ENCODE data around the gene BORCS6. TPM values are rescaled to one million over a fixed set of nuclear protein-coding genes. Genes with fewer than 3 reads are reported as not detected.

Gene BORCS6
- total and polyA plus RNA-seq, 2 donors (not counting 1 experiment from before 2014, with no cell fraction given) = 9.7 to 20.2 TPM

DNA sequence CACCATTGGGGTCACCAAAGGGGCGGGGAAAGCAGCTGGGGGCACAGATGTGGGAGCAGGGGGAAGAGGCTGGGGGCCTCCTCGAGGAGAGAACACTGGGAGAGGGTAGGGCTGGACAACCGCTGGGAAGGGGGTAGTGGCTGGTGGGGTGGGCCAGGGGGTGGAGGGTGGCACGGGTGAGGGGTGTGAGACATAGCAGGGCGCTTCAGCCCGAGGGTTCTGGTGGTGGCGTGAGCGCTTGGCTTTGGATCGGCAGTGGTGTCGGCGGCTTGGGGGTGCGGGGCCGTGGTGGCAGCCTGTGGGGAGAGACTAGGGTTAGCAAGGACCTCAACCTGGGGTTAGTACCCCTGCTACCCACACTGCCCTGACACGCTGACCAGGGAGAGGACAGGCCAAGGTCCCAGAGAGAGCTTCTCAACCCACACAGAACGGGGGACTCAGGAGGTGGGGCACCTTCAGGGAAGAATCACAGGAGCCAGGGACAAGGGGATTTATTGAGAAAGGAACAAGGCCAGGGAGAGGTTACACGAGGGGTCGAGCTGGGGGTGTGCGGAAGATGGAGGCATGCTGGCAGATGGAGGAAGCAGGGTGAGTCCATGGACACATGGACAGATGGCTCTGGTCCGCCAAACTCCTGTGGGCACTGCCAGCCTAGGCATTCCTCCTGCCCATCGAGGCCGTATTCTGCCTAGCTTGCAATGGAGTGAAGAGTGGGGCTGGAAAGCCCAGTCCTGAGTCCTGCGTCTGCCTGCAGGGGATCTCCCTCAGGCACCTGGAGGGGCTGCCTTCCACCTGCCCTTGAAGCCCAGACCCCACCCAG, 46.2 kb downstream of the BORCS6 start:
- Mint-ChIP-seq H3K9me3 (ENCODE audit: insufficient read depth) (no peaks in the 10 kb centered on the region), H3K4me1 (peaks cover 6% of the 10 kb centered on the region), H3K4me3 (no peak overlapping the region), H3K27ac (no peak overlapping the region), H3K27me3 (no peaks in the 10 kb centered on the region)
- POLR2A ChIA-PET = interaction anchor here (0.5 to 1.4 kb wide), 2 partner anchors 13 to 96 kb away, joined by 3 to 6 read pairs; no protein-coding TSS in a partner anchor
- Histone ChIP-seq H3K4me1 (ENCODE audit: control insufficient read depth in 2 of 2, insufficient read depth in 2 of 2, low read length in 2 of 2) (peaks cover 5 to 8% of the 10 kb centered on the region in 2 donors), H3K27ac (ENCODE audit: low read length in 2 of 2) (no peak overlapping the region), H3K36me3 (replicated peaks in 1 of 2; ENCODE audit: control extremely low read depth in 1 of 2, control insufficient read depth in 1 of 2, extremely low read depth in 1 of 2, insufficient read depth in 2 of 2, low read length in 1 of 2) (peaks cover 0 to 71% of the 10 kb centered on the region in 2 experiments), H3K27me3 (replicated peaks in 1 of 4; ENCODE audit: control extremely low read depth in 1 of 4, control insufficient read depth in 3 of 4, insufficient read depth in 4 of 4, low read length in 3 of 4) (no peaks in the 10 kb centered on the region), H3K9me3 (ENCODE audit: control extremely low read depth in 1 of 3, control insufficient read depth in 2 of 3, insufficient read depth in 1 of 3, low read length in 2 of 3) (no peaks in the 10 kb centered on the region), H2AFZ (ENCODE audit: insufficient read depth, low read depth, low read length, poor library complexity, severe bottlenecking) (no peak overlapping the region), H3K79me2 (ENCODE audit: control insufficient read depth, insufficient read depth, low read length) (peaks cover 12% of the 10 kb centered on the region), H4K20me1 (ENCODE audit: control insufficient read depth, insufficient read depth, low read length, poor library complexity, severe bottlenecking) (peaks cover 15% of the 10 kb centered on the region), H3K9ac (ENCODE audit: low read length) (no peak overlapping the region), H3K4me3 (ENCODE audit: control extremely low read depth in 1 of 5, extremely low read depth in 1 of 5, insufficient read depth in 1 of 5, low read depth in 2 of 5, low read length in 4 of 5) (no peak overlapping the region), H3K4me2 (replicated peaks; ENCODE audit: low read depth, low read length, poor library complexity, severe bottlenecking) (no peak overlapping the region)
- CTCF ChIA-PET = no interaction called here
- no peak for ATAC-seq (ENCODE audit: low read depth)
- intact Hi-C loops (cut with micrococcal nuclease) = no loop called here
- TF ChIP-seq EZH2 (IDR thresholded peaks at IDR 0.05; ENCODE audit: borderline replicate concordance, insufficient read depth, low read depth, low read length, poor library complexity, severe bottlenecking) = no peak
- TF ChIP-seq, protein P1, sequence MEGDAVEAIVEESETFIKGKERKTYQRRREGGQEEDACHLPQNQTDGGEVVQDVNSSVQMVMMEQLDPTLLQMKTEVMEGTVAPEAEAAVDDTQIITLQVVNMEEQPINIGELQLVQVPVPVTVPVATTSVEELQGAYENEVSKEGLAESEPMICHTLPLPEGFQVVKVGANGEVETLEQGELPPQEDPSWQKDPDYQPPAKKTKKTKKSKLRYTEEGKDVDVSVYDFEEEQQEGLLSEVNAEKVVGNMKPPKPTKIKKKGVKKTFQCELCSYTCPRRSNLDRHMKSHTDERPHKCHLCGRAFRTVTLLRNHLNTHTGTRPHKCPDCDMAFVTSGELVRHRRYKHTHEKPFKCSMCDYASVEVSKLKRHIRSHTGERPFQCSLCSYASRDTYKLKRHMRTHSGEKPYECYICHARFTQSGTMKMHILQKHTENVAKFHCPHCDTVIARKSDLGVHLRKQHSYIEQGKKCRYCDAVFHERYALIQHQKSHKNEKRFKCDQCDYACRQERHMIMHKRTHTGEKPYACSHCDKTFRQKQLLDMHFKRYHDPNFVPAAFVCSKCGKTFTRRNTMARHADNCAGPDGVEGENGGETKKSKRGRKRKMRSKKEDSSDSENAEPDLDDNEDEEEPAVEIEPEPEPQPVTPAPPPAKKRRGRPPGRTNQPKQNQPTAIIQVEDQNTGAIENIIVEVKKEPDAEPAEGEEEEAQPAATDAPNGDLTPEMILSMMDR (IDR thresholded peaks at IDR 0.05) = no peak
- 97% methylated on average over 17 of the region's 22 CpGs for WGBS (ENCODE audit: insufficient coverage)
- DNase-seq = peak; percentile 50
